ENCODE results near the gene CLEC16A. TPM values are rescaled to one million over a fixed set of nuclear protein-coding genes. Genes with fewer than 3 reads are reported as not detected.

Gene CLEC16A
- total and polyA plus RNA-seq, 9 of the 15 experiments (the other 6 are each of a cell fraction or from before 2014, with no cell fraction given): 1.00 to 22.3 (median 10.0) TPM

DNA sequence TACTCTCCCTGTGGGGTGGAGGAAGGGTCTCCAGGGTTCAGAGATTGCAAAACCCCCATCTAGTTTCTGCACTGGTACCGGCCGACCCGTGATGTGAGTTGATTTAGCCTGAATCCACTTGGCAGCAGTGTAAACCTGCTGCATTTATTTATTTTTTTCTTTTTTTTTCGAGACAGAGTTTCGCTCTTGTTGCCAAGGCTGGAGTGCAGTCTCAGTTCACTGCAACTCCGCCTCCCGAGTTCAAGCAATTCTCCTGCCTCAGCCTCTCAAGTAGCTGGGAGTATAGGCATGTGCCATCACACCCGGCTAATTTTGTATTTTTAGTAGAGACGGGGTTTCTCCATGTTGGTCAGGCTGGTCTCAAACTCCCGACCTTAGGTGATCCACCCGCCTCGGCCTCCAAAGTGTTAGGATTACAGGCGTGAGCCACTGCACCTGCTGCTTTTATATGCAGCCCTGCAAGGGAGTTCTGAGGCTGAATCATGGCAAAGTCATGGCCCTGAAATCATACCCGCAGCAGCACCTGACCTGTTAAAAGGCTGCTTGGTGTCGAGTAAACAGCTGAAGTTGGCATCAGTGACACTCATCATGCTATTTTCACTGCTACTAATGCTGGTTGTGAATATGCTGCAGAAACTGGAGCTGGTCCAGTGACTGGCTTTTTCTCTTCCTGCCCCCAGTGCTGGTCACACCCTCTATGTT, 23.5 kb upstream of the CLEC16A start (continued):
- TF ChIP-seq, protein P1, sequence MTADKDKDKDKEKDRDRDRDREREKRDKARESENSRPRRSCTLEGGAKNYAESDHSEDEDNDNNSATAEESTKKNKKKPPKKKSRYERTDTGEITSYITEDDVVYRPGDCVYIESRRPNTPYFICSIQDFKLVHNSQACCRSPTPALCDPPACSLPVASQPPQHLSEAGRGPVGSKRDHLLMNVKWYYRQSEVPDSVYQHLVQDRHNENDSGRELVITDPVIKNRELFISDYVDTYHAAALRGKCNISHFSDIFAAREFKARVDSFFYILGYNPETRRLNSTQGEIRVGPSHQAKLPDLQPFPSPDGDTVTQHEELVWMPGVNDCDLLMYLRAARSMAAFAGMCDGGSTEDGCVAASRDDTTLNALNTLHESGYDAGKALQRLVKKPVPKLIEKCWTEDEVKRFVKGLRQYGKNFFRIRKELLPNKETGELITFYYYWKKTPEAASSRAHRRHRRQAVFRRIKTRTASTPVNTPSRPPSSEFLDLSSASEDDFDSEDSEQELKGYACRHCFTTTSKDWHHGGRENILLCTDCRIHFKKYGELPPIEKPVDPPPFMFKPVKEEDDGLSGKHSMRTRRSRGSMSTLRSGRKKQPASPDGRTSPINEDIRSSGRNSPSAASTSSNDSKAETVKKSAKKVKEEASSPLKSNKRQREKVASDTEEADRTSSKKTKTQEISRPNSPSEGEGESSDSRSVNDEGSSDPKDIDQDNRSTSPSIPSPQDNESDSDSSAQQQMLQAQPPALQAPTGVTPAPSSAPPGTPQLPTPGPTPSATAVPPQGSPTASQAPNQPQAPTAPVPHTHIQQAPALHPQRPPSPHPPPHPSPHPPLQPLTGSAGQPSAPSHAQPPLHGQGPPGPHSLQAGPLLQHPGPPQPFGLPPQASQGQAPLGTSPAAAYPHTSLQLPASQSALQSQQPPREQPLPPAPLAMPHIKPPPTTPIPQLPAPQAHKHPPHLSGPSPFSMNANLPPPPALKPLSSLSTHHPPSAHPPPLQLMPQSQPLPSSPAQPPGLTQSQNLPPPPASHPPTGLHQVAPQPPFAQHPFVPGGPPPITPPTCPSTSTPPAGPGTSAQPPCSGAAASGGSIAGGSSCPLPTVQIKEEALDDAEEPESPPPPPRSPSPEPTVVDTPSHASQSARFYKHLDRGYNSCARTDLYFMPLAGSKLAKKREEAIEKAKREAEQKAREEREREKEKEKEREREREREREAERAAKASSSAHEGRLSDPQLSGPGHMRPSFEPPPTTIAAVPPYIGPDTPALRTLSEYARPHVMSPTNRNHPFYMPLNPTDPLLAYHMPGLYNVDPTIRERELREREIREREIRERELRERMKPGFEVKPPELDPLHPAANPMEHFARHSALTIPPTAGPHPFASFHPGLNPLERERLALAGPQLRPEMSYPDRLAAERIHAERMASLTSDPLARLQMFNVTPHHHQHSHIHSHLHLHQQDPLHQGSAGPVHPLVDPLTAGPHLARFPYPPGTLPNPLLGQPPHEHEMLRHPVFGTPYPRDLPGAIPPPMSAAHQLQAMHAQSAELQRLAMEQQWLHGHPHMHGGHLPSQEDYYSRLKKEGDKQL (CRISPR knock-in tag; IDR thresholded peaks at IDR 0.05; ENCODE audit: borderline replicate concordance): no peak
- TF ChIP-seq ZNF212 (CRISPR knock-in tag; IDR thresholded peaks at IDR 0.05) (no peak), ARNT (IDR thresholded peaks at IDR 0.05) (no peak), ZNF699 (CRISPR knock-in tag; IDR thresholded peaks at IDR 0.05; ENCODE audit: insufficient replicate concordance) (no peak), ZNF124 (CRISPR knock-in tag; IDR thresholded peaks at IDR 0.05) (no peak)

Measured in K562 (cell line).